HUES6 (cell line): ENCODE measurements around the gene VAMP4.

ENCODE experiments used
- H3K27ac ChIP-seq: 2 replicates; pipeline ENCODE4 v1.7.0; 2013; ENCODE audit warnings: low read depth, mild to moderate bottlenecking, low read length, inconsistent platforms
- H3K27me3 ChIP-seq: 2 replicates; pipeline ENCODE4 v1.6.1; 2013; ENCODE audit warnings: low read length; ENCODE audit not compliant: control insufficient read depth, insufficient read depth
- H3K36me3 ChIP-seq: 2 replicates; pipeline ENCODE4 v1.6.1; 2013; ENCODE audit warnings: low read length; ENCODE audit not compliant: control insufficient read depth, insufficient read depth
- H3K4me1 ChIP-seq: 2 replicates; pipeline ENCODE4 v1.6.1; 2013; ENCODE audit warnings: low read length; ENCODE audit not compliant: control insufficient read depth, insufficient read depth
- H3K4me3 ChIP-seq: 2 replicates; pipeline ENCODE4 v1.5.1; 2013; ENCODE audit warnings: low read depth, low read length
- H3K9ac ChIP-seq: one replicate; pipeline ENCODE4 v1.6.1; 2013; ENCODE audit warnings: mild to moderate bottlenecking, low read length
- H3K9me3 ChIP-seq: 2 replicates; pipeline ENCODE4 v1.6.1; 2013; ENCODE audit warnings: low read depth, low read length; ENCODE audit not compliant: control insufficient read depth, insufficient read depth

Gene VAMP4

GRCh38 chr1:171748651-171749050 lies 6.8 kb upstream of the VAMP4 start:
- Histone ChIP-seq H3K4me1 (peaks cover 9% of the 10 kb centered on the region), H3K9me3 (no peaks in the 10 kb centered on the region), H3K36me3 (no peaks in the 10 kb centered on the region), H3K4me3 (no peak overlapping the region), H3K27ac (no peak overlapping the region), H3K27me3 (no peaks in the 10 kb centered on the region), H3K9ac (no peak overlapping the region)

GRCh38 chr1:171744986-171745385 lies 3.1 kb upstream of the VAMP4 start:
- Histone ChIP-seq H3K27ac (no peak overlapping the region), H3K36me3 (no peaks in the 10 kb centered on the region), H3K9me3 (no peaks in the 10 kb centered on the region), H3K27me3 (no peaks in the 10 kb centered on the region), H3K4me3 (no peak overlapping the region), H3K9ac (no peak overlapping the region), H3K4me1 (peaks cover 18% of the 10 kb centered on the region)

DNA sequence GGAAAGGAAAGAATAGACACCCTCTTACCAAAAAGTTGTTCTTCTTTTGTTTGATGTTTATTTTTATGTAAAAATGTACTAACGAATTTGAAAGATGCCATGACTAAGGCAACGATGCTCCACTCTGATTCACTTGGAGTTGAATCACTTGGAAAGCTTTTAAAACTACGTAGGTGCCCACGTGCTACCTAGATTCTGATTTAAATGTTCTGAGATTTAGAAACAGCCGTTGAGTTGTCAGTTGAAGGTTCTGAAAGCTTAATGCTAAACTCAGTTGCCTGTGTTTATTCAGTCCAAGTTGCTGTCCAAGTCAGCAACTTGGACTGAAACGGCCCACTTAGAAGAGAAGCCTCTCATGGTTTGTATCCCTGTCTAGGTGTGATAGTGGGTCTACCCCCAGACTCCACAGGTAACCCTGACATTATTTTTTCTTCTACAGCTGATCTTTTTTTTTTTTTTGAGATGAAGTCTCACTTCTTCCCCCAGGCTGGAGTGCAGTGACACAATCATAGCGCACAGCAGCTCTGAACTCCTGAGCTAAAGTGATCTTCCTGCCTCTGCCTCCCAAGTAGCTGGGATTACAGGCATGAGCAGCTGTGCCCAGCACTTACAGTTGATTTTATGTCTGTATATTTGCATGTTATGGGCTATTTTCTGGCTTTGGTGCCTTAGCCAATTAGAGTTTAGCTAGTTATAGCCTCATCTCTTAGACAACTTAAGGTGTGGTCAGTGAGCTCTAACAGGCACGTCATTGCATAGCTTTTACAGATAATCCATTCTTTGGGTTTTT lies 1.4 kb upstream of the VAMP4 start:
- Histone ChIP-seq H3K9ac (no peak overlapping the region), H3K27me3 (no peaks in the 10 kb centered on the region), H3K4me1 (peaks cover 28% of the 10 kb centered on the region), H3K4me3 (peak overlapping the region; percentile 98), H3K27ac (no peak overlapping the region; the same call in 1 of the 2 replicates), H3K36me3 (no peaks in the 10 kb centered on the region), H3K9me3 (no peaks in the 10 kb centered on the region)

DNA sequence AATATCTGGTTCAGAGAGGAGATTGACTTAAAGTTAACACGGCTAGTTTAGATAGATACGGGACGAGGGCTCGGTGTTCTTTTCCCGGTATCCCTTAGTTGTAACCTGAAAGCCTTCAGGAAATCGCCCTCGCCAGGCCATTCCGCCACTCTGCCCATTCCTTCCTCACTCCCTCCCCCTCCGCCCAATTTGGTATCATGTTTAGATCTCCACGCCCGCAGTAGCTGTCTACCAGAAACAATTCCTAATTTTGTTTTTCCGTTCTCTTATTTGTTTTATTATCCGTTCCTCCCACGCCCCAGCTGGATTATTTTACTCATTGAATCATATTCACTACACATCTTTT lies 685 bp upstream of the VAMP4 start:
- H3K9me3 ChIP-seq: no peaks in the 10 kb centered on the region
- peaks cover 28% of the 10 kb centered on the region for H3K4me1 ChIP-seq
- no peaks in the 10 kb centered on the region for H3K27me3 ChIP-seq
- H3K27ac ChIP-seq: peak overlapping the region; percentile 60
- H3K36me3 ChIP-seq: no peaks in the 10 kb centered on the region
- peak overlapping the region; percentile 87 for H3K9ac ChIP-seq
- H3K4me3 ChIP-seq: peak overlapping the region; percentile 98

DNA sequence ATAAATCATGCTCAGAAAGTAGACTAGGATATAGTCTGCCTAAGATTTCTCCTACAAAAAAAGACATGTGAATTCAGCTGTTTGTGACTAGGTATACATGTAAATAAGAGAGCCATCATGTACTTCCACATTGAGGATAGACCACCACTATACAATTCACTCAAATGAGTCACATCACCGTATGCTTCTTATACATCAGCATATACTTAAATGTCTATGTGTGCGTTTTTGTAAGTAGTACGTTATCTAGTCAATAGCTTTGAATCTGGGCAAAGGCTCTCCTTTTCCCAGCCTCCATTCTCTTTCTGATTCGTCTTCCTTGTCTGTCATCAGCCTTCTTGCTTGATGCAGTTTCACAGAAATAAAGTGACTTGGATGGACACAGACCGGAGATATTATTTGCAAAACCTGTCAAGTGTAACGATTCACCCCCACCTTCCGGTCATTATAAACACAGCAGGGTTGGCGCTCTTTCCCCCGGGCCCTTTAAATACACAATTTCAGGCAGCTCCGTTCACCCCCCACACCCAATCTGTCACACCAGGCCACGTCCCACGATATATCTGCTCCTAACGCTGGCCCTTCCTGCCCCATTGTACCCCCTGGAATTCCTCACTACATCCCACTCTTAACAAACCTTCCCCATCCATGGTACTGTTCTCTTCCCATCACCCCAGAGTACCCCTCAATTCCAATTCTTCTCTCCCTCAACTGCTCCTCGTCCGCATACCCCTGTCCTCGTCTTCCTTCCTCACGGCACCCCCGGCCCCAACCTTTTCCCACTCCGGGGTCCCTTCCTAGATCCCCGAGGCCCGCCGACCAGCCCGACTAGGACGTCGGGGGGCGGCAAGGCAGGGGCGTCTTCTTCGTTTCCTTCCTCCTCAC lies 636 bp downstream of the VAMP4 start:
- H3K36me3 ChIP-seq: peaks cover 8% of the 10 kb centered on the region
- no peaks in the 10 kb centered on the region for H3K9me3 ChIP-seq
- H3K27me3 ChIP-seq: no peaks in the 10 kb centered on the region
- H3K9ac ChIP-seq: peak overlapping the region; percentile 87
- peaks cover 28% of the 10 kb centered on the region for H3K4me1 ChIP-seq
- peak overlapping the region; percentile 98 for H3K4me3 ChIP-seq
- peak overlapping the region; percentile 64; the same call in 1 of the 2 replicates for H3K27ac ChIP-seq

- no peak overlapping the region for H3K27ac ChIP-seq
- H3K9me3 ChIP-seq: no peaks in the 10 kb centered on the region
- peak overlapping the region; percentile 98; the same call in 1 of the 2 replicates for H3K4me3 ChIP-seq
- H3K9ac ChIP-seq: no peak overlapping the region
- peaks cover 9% of the 10 kb centered on the region for H3K36me3 ChIP-seq
- no peaks in the 10 kb centered on the region for H3K27me3 ChIP-seq
- peaks cover 28% of the 10 kb centered on the region for H3K4me1 ChIP-seq
Observed at GRCh38 chr1:171740356-171740863, 1.5 kb downstream of the VAMP4 start.

GRCh38 chr1:171739656-171740055 lies 2.2 kb downstream of the VAMP4 start:
- no peaks in the 10 kb centered on the region for H3K27me3 ChIP-seq
- H3K9ac ChIP-seq: no peak overlapping the region
- no peaks in the 10 kb centered on the region for H3K9me3 ChIP-seq
- H3K27ac ChIP-seq: no peak overlapping the region
- H3K4me1 ChIP-seq: peaks cover 28% of the 10 kb centered on the region
- H3K36me3 ChIP-seq: peaks cover 9% of the 10 kb centered on the region
- no peak overlapping the region for H3K4me3 ChIP-seq

DNA sequence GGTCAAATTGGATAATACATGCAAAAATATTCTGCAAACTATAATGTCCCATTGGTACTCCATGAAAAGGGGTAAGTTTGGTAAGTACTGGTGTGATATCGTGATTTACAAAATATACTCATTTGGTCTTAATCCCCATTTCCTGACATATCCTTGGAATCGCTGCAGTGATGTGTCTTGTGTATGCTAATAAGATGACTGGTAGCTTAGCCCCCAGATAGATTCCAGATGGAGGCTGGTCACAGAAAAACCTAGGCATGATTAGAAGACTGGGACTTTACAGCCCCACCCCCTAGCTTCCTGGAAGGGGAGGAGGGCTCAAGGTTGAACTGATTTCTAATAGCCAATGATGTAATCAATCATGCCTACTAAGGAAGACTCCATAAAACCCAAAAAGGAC lies 3.0 kb downstream of the VAMP4 start:
- Histone ChIP-seq H3K4me3 (no peak overlapping the region), H3K9ac (no peak overlapping the region), H3K27ac (no peak overlapping the region), H3K4me1 (peaks cover 24% of the 10 kb centered on the region), H3K36me3 (peaks cover 9% of the 10 kb centered on the region), H3K27me3 (no peaks in the 10 kb centered on the region), H3K9me3 (no peaks in the 10 kb centered on the region)

DNA sequence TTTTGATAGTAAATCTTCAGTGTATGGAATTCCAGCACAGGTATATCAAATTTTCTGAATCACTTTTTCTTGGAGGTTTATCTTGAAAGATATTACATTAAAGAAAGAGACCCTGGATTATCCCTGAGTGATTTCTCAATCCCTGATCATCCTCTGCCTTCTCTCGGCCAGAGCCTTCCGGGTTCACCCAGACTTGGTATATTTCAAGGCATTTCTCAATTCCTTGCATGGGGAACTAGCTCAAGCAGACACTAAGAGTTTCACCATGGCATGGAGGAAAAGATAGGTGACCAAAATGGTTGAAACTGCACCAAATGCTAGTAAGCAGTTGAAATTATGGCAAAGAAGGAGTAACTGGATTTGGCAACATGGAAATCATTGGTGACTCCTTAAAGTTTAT lies 5.7 kb downstream of the VAMP4 start:
- Histone ChIP-seq H3K9ac (no peak overlapping the region), H3K27ac (no peak overlapping the region), H3K9me3 (no peaks in the 10 kb centered on the region), H3K27me3 (no peaks in the 10 kb centered on the region), H3K4me3 (no peak overlapping the region), H3K36me3 (peaks cover 9% of the 10 kb centered on the region), H3K4me1 (peaks cover 19% of the 10 kb centered on the region)

DNA sequence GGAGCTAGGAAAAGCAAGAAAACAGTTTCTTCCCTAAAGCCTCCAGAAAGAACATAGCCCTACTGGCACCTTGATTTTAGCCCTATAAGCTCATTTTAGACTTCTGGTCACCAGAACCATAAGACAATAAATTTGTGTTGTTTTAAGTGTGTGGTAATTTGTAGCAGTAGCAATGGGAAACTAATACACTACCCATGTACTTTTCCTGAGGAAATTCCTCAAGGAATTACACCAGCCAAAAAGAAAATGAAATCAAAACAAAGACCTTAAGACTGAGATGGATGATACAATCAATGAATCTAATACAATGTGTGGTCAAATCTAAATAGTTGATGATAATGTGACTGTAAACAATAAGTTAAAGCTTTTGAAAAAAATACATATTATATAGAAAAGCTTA lies 11.8 kb downstream of the VAMP4 start:
- Histone ChIP-seq H3K4me3 (no peak overlapping the region), H3K4me1 (no peaks in the 10 kb centered on the region), H3K9ac (no peak overlapping the region), H3K27ac (no peak overlapping the region), H3K27me3 (no peaks in the 10 kb centered on the region), H3K36me3 (peaks cover 6% of the 10 kb centered on the region), H3K9me3 (no peaks in the 10 kb centered on the region)

- no peaks in the 10 kb centered on the region for H3K27me3 ChIP-seq
- H3K9ac ChIP-seq: no peak overlapping the region
- peaks cover 6% of the 10 kb centered on the region for H3K36me3 ChIP-seq
- peaks cover 7% of the 10 kb centered on the region for H3K9me3 ChIP-seq
- H3K27ac ChIP-seq: no peak overlapping the region
- no peak overlapping the region for H3K4me3 ChIP-seq
- H3K4me1 ChIP-seq: no peaks in the 10 kb centered on the region
Observed at GRCh38 chr1:171727778-171728177, 14.1 kb downstream of the VAMP4 start.
